ENCODE measurements around the gene IQCM.

The IQCM gene

GRCh38 chr4:149799546-149799945 is 16.1 kb downstream of the IQCM start:
- DNase-seq (ENCODE audit: low read depth in 1 of 2, low spot score in 1 of 2): no peak
- no peak for TF ChIP-seq REST (IDR thresholded peaks at IDR 0.05; ENCODE audit: insufficient replicate concordance, low read depth)
- no peak for TF ChIP-seq CTCF (IDR thresholded peaks at IDR 0.05; ENCODE audit: insufficient read depth, low read length)
- no peak for TF ChIP-seq POLR2AphosphoS5 (IDR thresholded peaks at IDR 0.05; ENCODE audit: low read depth)
- TF ChIP-seq SPI1 (IDR thresholded peaks at IDR 0.05; ENCODE audit: borderline replicate concordance, low read depth): no peak
- no peak for TF ChIP-seq GABPA (IDR thresholded peaks at IDR 0.05; ENCODE audit: low read depth)
- no peak overlapping the region for H3K4me3 ChIP-seq (replicated peaks; ENCODE audit: insufficient read depth, low read length)
- H3K27me3 ChIP-seq (ENCODE audit: insufficient read depth, poor library complexity, severe bottlenecking): no peaks in the 10 kb centered on the region
- no peak overlapping the region for H3K27ac ChIP-seq (replicated peaks)

- TF ChIP-seq SPI1 (IDR thresholded peaks at IDR 0.05; ENCODE audit: borderline replicate concordance, low read depth): no peak
- no peak for TF ChIP-seq GABPA (IDR thresholded peaks at IDR 0.05; ENCODE audit: low read depth)
- no peak for TF ChIP-seq REST (IDR thresholded peaks at IDR 0.05; ENCODE audit: insufficient replicate concordance, low read depth)
- TF ChIP-seq CTCF (IDR thresholded peaks at IDR 0.05; ENCODE audit: insufficient read depth, low read length): no peak
- TF ChIP-seq POLR2AphosphoS5 (IDR thresholded peaks at IDR 0.05; ENCODE audit: low read depth): no peak
- DNase-seq (ENCODE audit: low read depth in 1 of 2, low spot score in 1 of 2): no peak
- no peaks in the 10 kb centered on the region for H3K27me3 ChIP-seq (ENCODE audit: insufficient read depth, poor library complexity, severe bottlenecking)
- H3K4me3 ChIP-seq (replicated peaks; ENCODE audit: insufficient read depth, low read length): no peak overlapping the region
- no peak overlapping the region for H3K27ac ChIP-seq (replicated peaks)
Measured at GRCh38 chr4:149796381-149796780, 19.3 kb downstream of the IQCM start.

DNA sequence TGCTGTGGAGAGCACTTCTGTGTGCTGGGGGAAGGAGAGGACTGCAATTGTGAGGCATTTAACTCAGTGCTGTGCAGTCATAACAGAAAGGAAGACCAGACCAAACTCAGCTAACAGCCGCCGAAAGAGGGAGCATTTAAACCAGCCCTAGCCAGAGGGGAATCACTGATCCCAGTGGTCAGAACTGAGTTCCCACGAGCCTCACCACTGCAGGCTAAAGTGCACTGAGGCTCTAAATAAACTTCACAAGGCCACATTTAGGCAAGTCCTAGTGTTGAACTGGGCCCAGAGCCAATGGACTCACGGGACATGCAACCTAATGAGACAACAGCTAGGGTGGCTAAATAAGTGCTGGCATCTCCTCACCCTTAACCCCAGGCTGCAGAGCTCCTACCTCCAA is 20.4 kb downstream of the IQCM start:
- no peak overlapping the region for H3K27ac ChIP-seq (replicated peaks)
- no peak overlapping the region for H3K4me3 ChIP-seq (replicated peaks; ENCODE audit: insufficient read depth, low read length)
- TF ChIP-seq CTCF (IDR thresholded peaks at IDR 0.05; ENCODE audit: insufficient read depth, low read length) (no peak), SPI1 (IDR thresholded peaks at IDR 0.05; ENCODE audit: borderline replicate concordance, low read depth) (no peak), POLR2AphosphoS5 (IDR thresholded peaks at IDR 0.05; ENCODE audit: low read depth) (no peak), GABPA (IDR thresholded peaks at IDR 0.05; ENCODE audit: low read depth) (no peak), REST (IDR thresholded peaks at IDR 0.05; ENCODE audit: insufficient replicate concordance, low read depth) (no peak)
- DNase-seq (ENCODE audit: low read depth in 1 of 2, low spot score in 1 of 2): no peak
- H3K27me3 ChIP-seq (ENCODE audit: insufficient read depth, poor library complexity, severe bottlenecking): no peaks in the 10 kb centered on the region

Measured in HL-60 (cell line).